HG03457 (cell line): Measurements from ENCODE around the gene DOCK4.

Source experiments
- ATAC-seq: cut with Tn5 transposase; IDR thresholded peaks from one replicate; pipeline ENCODE4 v1.9.1; 2021; ENCODE audit warnings: moderate number of reproducible peaks; ENCODE audit not compliant: unreplicated experiment

DOCK4 gene

GRCh38 chr7:111697771-111698170 is 508.4 kb downstream of the DOCK4 start:
- ATAC-seq = no peak

GRCh38 chr7:111694376-111694775 is 511.8 kb downstream of the DOCK4 start:
- no peak for ATAC-seq

- no peak for ATAC-seq
These were observed 515.7 kb downstream of the DOCK4 start for GRCh38 chr7:111690364-111691111.

GRCh38 chr7:111685349-111685748 is 520.9 kb downstream of the DOCK4 start:
- ATAC-seq = no peak

GRCh38 chr7:111682588-111683340 is 523.4 kb downstream of the DOCK4 start:
- ATAC-seq = no peak

- ATAC-seq = no peak
These were observed 525.0 kb downstream of the DOCK4 start for GRCh38 chr7:111681242-111681641.

- no peak for ATAC-seq
These were observed 527.2 kb downstream of the DOCK4 start for GRCh38 chr7:111678986-111679385.

GRCh38 chr7:111678281-111678680 is 527.9 kb downstream of the DOCK4 start:
- no peak for ATAC-seq

- ATAC-seq = no peak
These were observed 528.4 kb downstream of the DOCK4 start for GRCh38 chr7:111677848-111678247.

- ATAC-seq = no peak
These were observed 529.4 kb downstream of the DOCK4 start for GRCh38 chr7:111676811-111677210.
